K562 (cell line): Measurements from ENCODE around the gene LONP1. TPM values are rescaled to one million over a fixed set of nuclear protein-coding genes. Genes with fewer than 3 reads are reported as not detected.

Experiments
- CREB1 ChIP-seq, 2 experiments: sonication (generic) in 1 of 2; formaldehyde crosslinking in 1 of 2; IDR thresholded peaks; 2 replicates each; pipeline versions ENCODE4 v1.6.1 to v1.8.0; 2012 to 2022; ENCODE audit warnings: inconsistent platforms in 1 of 2, mild to moderate bottlenecking in 1 of 2, missing genetic modification reagents in 1 of 2, moderate library complexity in 1 of 2
- CREB3L1 ChIP-seq: fragments of 450-650 bp; IDR thresholded peaks from 2 replicates; pipeline ENCODE4 v1.6.1; 2014; ENCODE audit warnings: low read depth, mild to moderate bottlenecking, moderate library complexity, borderline replicate concordance
- CREM ChIP-seq: IDR thresholded peaks from 2 replicates; pipeline ENCODE4 v1.6.1; 2014; ENCODE audit warnings: antibody characterized with exemption, low read depth
- CTBP1 ChIP-seq: fragments of 450-650 bp; IDR thresholded peaks from 2 replicates; pipeline ENCODE4 v1.6.1; 2016; ENCODE audit warnings: borderline replicate concordance
- GATA2 ChIP-seq: sonication (generic); formaldehyde crosslinking; IDR thresholded peaks from 2 replicates; pipeline ENCODE4 v1.4.0; 2020; ENCODE audit warnings: mild to moderate bottlenecking, missing genetic modification reagents
- HLTF ChIP-seq: fragments of 450-650 bp; IDR thresholded peaks from 2 replicates; pipeline ENCODE4 v1.6.1; 2016
- LARP7 ChIP-seq: fragments of 450-650 bp; IDR thresholded peaks from 2 replicates; pipeline ENCODE4 v1.6.1; 2016
- MAZ ChIP-seq, 2 experiments: fragments of 450-650 bp in 1 of 2; sonication (generic) in 1 of 2; formaldehyde crosslinking; IDR thresholded peaks in 1 of 2; conservative IDR thresholded peaks in 1 of 2; 2 replicates each; pipeline versions ENCODE4 v1.4.0 to v1.5.0; 2020; ENCODE audit warnings: mild to moderate bottlenecking in 1 of 2, missing genetic modification reagents in 1 of 2
- MYC ChIP-seq, 2 experiments: fragments of 250-450 bp in 1 of 2; sonication (Bioruptor Pico) in 1 of 2; IDR thresholded peaks; 2 replicates each; pipeline versions ENCODE4 v1.5.1 to v1.6.1; 2012 to 2021; ENCODE audit warnings: low read depth in 2 of 2, borderline replicate concordance in 1 of 2, improper control_type of control experiment in 1 of 2, low read length in 1 of 2, mild to moderate bottlenecking in 1 of 2, moderate library complexity in 1 of 2
- PCBP1 ChIP-seq: fragments of 200-400 bp; formaldehyde crosslinking; IDR thresholded peaks from 2 replicates; pipeline ENCODE4 v1.6.1; 2018; ENCODE audit warnings: mild to moderate bottlenecking, low read depth, low read length; ENCODE audit not compliant: poor library complexity, severe bottlenecking
- POLR2A ChIP-seq: fragments of 450-650 bp; conservative IDR thresholded peaks from 2 replicates; pipeline ENCODE4 v1.6.1; 2016
- SMAD3 ChIP-seq: fragments of 450-650 bp; formaldehyde crosslinking; conservative IDR thresholded peaks from 2 replicates; pipeline ENCODE4 v1.4.0; 2020; ENCODE audit warnings: mild to moderate bottlenecking
- TARDBP ChIP-seq: fragments of 450-650 bp; IDR thresholded peaks from 2 replicates; pipeline ENCODE4 v1.6.1; 2016
- YY1 ChIP-seq, 3 experiments: IDR thresholded peaks; 2 replicates each; pipeline ENCODE4 v1.6.1; 2011; ENCODE audit warnings: low read length in 2 of 3, mild to moderate bottlenecking in 2 of 3, moderate library complexity in 2 of 3, borderline replicate concordance in 1 of 3, control low read depth in 1 of 3, low read depth in 1 of 3; ENCODE audit not compliant: insufficient read depth in 3 of 3, insufficient replicate concordance in 2 of 3, control insufficient read depth in 1 of 3, insufficient read length in 1 of 3; ENCODE audit errors: extremely low read depth in 1 of 3
- ZNF239 ChIP-seq: fragments of 250-450 bp; sonication (Bioruptor Pico); IDR thresholded peaks from 2 replicates; pipeline ENCODE4 v1.4.0; 2020; ENCODE audit warnings: mild to moderate bottlenecking
- ZNF584 ChIP-seq: fragments of 200-800 bp; sonication (Bioruptor generic); IDR thresholded peaks from 2 replicates; pipeline ENCODE4 v1.6.1; 2016; ENCODE audit warnings: low read depth, mild to moderate bottlenecking, missing genetic modification characterization, missing compliant biosample characterization
- polyA plus RNA-seq, 8 experiments: library from polyadenylated mRNA; depleted of rRNA in 4 of 8; stranded (reverse) in 5 of 8; unstranded in 3 of 8; fragments of >200 nt; fragmentation: Nextera tagmentation in 2 of 8; fragmentation: Illumina TruSeq in 1 of 8; extraction: Ambion mirVana in 2 of 8; extraction: Trizol in 1 of 8; gene quantifications; 2 replicates each; pipeline versions ENCODE4 v1.2.1 to v1.2.3, GENCODE V29; 2011 to 2014; ENCODE audit warnings: inconsistent platforms in 1 of 8, missing spikeins in 1 of 8
- total RNA-seq, 7 experiments: library from RNA; depleted of rRNA in 6 of 7; stranded (reverse); fragments of >200 nt in 6 of 7; fragmentation: Illumina TruSeq in 2 of 7; extraction: Trizol in 2 of 7; gene quantifications; 2 replicates each; pipeline versions ENCODE4 v1.2.1 to v1.2.3, GENCODE V29; 2011 to 2021; ENCODE audit warnings: low replicate concordance in 1 of 7
- TF ChIP-seq, protein P1 (sequence below): sonication (generic); formaldehyde crosslinking; IDR thresholded peaks from 2 replicates; pipeline ENCODE4 v1.8.1; 2023; ENCODE audit warnings: mild to moderate bottlenecking, missing genetic modification reagents
- TF ChIP-seq, protein P2 (sequence below): fragments of 250-450 bp; sonication (Bioruptor Pico); IDR thresholded peaks from 2 replicates; pipeline ENCODE4 v1.5.0; 2020; ENCODE audit warnings: mild to moderate bottlenecking, borderline replicate concordance
- TF ChIP-seq, protein P3 (sequence below), 2 experiments: fragments of 450-650 bp; conservative IDR thresholded peaks; 2 replicates each; pipeline ENCODE4 v1.6.1; 2017; ENCODE audit warnings: mild to moderate bottlenecking in 2 of 2, moderate library complexity in 2 of 2

The LONP1 gene
- total and polyA plus RNA-seq, 9 of the 15 experiments (the other 6 are each of a cell fraction or from before 2014, with no cell fraction given) = 1.1 to 238 (median 84.5) TPM

DNA sequence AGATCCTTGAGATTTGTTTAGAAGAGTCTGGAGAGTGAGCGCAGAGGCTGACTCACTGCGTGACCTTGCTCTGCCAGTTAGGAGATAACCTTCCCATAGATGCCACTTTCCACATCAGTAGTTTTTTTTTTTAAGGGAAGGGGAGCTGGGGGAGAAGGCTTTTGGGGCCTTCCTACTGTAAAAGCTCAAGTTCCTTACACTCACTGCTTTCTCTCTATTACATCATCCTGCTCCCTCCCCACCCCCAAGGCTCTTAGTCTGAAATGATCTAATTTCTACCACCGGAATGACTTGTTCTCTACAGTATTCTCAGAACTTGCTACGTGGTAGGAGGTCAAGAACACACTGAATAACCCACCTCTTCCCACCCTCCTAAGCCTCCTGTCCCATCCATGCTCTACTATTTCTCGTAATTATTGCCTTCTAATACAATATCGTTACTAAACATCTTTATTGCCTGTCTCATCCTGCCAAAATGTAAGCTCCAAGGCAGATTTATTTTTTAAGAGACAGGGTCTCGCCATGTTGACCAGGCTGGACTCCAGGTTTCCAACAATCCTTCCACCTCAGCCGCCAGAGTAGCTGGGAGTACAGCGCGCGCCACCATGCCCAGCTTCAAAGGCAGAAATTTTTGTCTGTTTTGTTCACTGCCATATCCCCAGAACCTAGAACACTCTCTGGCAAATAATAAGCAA lies 1.2 kb downstream of the LONP1 start (continued):
- TF ChIP-seq ZNF584 (CRISPR knock-in tag) = no peak
- TF ChIP-seq CREB1 (IDR thresholded peaks at IDR 0.05) = no peak
- no peak for TF ChIP-seq CREB1 (CRISPR knock-in tag; IDR thresholded peaks at IDR 0.05)
- TF ChIP-seq PCBP1 = no peak
- no peak for TF ChIP-seq YY1 (IDR thresholded peaks at IDR 0.05; ENCODE audit: borderline replicate concordance in 1 of 3, control insufficient read depth in 1 of 3, extremely low read depth in 1 of 3, insufficient read depth in 3 of 3, insufficient read length in 1 of 3, insufficient replicate concordance in 2 of 3, low read depth in 1 of 3, low read length in 2 of 3)
- TF ChIP-seq MAZ (CRISPR knock-in tag; conservative IDR thresholded peaks at IDR 0.05 in 1 of 2, IDR thresholded peaks at IDR 0.05 in 1 of 2) = peak in 1 of 2 experiments; percentile 95; a peak in 2 of 4 replicates
- TF ChIP-seq, protein P1, sequence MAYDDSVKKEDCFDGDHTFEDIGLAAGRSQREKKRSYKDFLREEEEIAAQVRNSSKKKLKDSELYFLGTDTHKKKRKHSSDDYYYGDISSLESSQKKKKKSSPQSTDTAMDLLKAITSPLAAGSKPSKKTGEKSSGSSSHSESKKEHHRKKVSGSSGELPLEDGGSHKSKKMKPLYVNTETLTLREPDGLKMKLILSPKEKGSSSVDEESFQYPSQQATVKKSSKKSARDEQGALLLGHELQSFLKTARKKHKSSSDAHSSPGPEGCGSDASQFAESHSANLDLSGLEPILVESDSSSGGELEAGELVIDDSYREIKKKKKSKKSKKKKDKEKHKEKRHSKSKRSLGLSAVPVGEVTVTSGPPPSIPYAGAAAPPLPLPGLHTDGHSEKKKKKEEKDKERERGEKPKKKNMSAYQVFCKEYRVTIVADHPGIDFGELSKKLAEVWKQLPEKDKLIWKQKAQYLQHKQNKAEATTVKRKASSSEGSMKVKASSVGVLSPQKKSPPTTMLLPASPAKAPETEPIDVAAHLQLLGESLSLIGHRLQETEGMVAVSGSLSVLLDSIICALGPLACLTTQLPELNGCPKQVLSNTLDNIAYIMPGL = 0 out of 2 replicates have a peak, but pooled peaks have one; percentile 29
- 0 out of 2 replicates have a peak, but pooled peaks have one; percentile 52 for TF ChIP-seq GATA2 (CRISPR knock-in tag)
- peak; percentile 74; the same call in 1 of the 2 replicates for TF ChIP-seq LARP7
- peak; percentile 63; the same call in 1 of the 2 replicates for TF ChIP-seq HLTF
- TF ChIP-seq TARDBP = peak; percentile 50; the same call in 1 of the 2 replicates
- TF ChIP-seq CREB3L1 = peak; percentile 79; the same call in 1 of the 2 replicates
- peak; percentile 63; the same call in 1 of the 2 replicates for TF ChIP-seq SMAD3
- peak; percentile 78; the same call in 1 of the 2 replicates for TF ChIP-seq MYC (IDR thresholded peaks at IDR 0.05; ENCODE audit: low read depth, low read length)
- TF ChIP-seq MYC (CRISPR knock-in tag; IDR thresholded peaks at IDR 0.05; ENCODE audit: borderline replicate concordance, low read depth) = no peak
- no peak for TF ChIP-seq ZNF239 (CRISPR knock-in tag)
- TF ChIP-seq CREM = peak; percentile 45
- TF ChIP-seq, protein P2, sequence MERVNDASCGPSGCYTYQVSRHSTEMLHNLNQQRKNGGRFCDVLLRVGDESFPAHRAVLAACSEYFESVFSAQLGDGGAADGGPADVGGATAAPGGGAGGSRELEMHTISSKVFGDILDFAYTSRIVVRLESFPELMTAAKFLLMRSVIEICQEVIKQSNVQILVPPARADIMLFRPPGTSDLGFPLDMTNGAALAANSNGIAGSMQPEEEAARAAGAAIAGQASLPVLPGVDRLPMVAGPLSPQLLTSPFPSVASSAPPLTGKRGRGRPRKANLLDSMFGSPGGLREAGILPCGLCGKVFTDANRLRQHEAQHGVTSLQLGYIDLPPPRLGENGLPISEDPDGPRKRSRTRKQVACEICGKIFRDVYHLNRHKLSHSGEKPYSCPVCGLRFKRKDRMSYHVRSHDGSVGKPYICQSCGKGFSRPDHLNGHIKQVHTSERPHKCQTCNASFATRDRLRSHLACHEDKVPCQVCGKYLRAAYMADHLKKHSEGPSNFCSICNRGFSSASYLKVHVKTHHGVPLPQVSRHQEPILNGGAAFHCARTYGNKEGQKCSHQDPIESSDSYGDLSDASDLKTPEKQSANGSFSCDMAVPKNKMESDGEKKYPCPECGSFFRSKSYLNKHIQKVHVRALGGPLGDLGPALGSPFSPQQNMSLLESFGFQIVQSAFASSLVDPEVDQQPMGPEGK (CRISPR knock-in tag) = no peak
- peak; percentile 89 for TF ChIP-seq POLR2A
- TF ChIP-seq, protein P3, sequence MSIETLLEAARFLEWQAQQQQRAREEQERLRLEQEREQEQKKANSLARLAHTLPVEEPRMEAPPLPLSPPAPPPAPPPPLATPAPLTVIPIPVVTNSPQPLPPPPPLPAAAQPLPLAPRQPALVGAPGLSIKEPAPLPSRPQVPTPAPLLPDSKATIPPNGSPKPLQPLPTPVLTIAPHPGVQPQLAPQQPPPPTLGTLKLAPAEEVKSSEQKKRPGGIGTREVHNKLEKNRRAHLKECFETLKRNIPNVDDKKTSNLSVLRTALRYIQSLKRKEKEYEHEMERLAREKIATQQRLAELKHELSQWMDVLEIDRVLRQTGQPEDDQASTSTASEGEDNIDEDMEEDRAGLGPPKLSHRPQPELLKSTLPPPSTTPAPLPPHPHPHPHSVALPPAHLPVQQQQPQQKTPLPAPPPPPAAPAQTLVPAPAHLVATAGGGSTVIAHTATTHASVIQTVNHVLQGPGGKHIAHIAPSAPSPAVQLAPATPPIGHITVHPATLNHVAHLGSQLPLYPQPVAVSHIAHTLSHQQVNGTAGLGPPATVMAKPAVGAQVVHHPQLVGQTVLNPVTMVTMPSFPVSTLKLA (conservative IDR thresholded peaks at IDR 0.05) = peak; percentile 24 to 64; a peak in 2 of 4 replicates
- TF ChIP-seq CTBP1 = peak; percentile 76
